PC-9 (cell line): Measurements from ENCODE around the gene GALR2.

Experiments used
- EZH2 ChIP-seq: fragments of 200-600 bp; sonication (generic); IDR thresholded peaks from 2 replicates; pipeline ENCODE4 v1.8.0; 2017; ENCODE audit warnings: antibody characterized with exemption, low read depth
- TF ChIP-seq, protein P1 (sequence below): fragments of 200-600 bp; sonication (generic); conservative IDR thresholded peaks from 2 replicates; pipeline ENCODE4 v1.6.1; 2017; ENCODE audit warnings: mixed run types, antibody characterized with exemption, mild to moderate bottlenecking, moderate library complexity

DNA sequence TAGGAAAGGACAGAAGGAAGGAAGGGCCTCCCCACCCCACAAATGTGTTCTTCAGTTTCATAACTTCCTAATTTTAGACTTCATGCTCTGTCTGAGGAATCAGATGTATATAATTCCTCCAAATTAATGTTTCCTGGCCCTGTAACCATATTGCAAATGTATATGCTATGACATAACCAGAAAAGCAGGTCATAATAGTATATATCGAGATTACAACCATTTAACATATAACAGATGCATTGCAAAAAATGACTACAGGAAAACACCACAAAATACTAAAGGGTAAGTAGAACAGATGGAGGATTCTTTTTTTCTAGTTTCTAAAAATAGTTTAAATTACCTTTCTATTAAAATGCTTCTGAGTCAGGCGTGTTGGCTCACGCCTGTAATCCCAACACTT, 32.1 kb downstream of the GALR2 start:
- no peak for TF ChIP-seq EZH2
- TF ChIP-seq, protein P1, sequence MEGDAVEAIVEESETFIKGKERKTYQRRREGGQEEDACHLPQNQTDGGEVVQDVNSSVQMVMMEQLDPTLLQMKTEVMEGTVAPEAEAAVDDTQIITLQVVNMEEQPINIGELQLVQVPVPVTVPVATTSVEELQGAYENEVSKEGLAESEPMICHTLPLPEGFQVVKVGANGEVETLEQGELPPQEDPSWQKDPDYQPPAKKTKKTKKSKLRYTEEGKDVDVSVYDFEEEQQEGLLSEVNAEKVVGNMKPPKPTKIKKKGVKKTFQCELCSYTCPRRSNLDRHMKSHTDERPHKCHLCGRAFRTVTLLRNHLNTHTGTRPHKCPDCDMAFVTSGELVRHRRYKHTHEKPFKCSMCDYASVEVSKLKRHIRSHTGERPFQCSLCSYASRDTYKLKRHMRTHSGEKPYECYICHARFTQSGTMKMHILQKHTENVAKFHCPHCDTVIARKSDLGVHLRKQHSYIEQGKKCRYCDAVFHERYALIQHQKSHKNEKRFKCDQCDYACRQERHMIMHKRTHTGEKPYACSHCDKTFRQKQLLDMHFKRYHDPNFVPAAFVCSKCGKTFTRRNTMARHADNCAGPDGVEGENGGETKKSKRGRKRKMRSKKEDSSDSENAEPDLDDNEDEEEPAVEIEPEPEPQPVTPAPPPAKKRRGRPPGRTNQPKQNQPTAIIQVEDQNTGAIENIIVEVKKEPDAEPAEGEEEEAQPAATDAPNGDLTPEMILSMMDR: no peak
